OCI-LY7 (cell line): ENCODE measurements around the gene UBXN7.

Experiments
- EZH2phosphoT487 ChIP-seq: fragments of 200-600 bp; sonication (generic); IDR thresholded peaks from 2 replicates; pipeline ENCODE4 v1.6.1; 2018; ENCODE audit warnings: low read depth, borderline replicate concordance, mild to moderate bottlenecking, mixed run types, antibody characterized with exemption, low read length, moderate library complexity, mixed read lengths
- TF ChIP-seq, protein P1 (sequence below): fragments of 200-600 bp; sonication (generic); conservative IDR thresholded peaks from 2 replicates; pipeline ENCODE4 v1.5.1; 2014; ENCODE audit warnings: mild to moderate bottlenecking, antibody characterized with exemption, low read length, moderate library complexity, mixed read lengths

DNA sequence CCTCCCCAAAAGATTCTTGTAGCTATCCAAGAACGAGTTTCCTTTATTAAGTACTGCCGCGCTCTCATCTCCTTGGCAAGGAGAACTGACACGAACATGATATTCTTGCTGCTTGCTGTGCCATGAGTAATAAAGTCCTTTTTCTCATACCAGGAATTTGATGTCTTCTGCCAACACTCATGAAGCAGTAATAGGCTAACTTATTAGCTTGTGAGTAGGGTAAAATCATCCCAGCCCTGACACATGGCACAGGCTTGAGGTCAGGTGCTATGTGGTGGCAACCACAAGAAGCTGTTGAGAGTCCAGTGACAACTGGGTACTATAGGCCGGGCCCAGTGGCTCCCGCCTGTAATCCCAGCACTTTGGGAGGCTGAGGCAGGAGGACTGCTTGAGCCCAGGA lies 22.7 kb upstream of the UBXN7 start:
- TF ChIP-seq, protein P1, sequence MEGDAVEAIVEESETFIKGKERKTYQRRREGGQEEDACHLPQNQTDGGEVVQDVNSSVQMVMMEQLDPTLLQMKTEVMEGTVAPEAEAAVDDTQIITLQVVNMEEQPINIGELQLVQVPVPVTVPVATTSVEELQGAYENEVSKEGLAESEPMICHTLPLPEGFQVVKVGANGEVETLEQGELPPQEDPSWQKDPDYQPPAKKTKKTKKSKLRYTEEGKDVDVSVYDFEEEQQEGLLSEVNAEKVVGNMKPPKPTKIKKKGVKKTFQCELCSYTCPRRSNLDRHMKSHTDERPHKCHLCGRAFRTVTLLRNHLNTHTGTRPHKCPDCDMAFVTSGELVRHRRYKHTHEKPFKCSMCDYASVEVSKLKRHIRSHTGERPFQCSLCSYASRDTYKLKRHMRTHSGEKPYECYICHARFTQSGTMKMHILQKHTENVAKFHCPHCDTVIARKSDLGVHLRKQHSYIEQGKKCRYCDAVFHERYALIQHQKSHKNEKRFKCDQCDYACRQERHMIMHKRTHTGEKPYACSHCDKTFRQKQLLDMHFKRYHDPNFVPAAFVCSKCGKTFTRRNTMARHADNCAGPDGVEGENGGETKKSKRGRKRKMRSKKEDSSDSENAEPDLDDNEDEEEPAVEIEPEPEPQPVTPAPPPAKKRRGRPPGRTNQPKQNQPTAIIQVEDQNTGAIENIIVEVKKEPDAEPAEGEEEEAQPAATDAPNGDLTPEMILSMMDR = no peak
- TF ChIP-seq EZH2phosphoT487 = no peak
